ENCODE data around the gene PFKFB1.

DNA sequence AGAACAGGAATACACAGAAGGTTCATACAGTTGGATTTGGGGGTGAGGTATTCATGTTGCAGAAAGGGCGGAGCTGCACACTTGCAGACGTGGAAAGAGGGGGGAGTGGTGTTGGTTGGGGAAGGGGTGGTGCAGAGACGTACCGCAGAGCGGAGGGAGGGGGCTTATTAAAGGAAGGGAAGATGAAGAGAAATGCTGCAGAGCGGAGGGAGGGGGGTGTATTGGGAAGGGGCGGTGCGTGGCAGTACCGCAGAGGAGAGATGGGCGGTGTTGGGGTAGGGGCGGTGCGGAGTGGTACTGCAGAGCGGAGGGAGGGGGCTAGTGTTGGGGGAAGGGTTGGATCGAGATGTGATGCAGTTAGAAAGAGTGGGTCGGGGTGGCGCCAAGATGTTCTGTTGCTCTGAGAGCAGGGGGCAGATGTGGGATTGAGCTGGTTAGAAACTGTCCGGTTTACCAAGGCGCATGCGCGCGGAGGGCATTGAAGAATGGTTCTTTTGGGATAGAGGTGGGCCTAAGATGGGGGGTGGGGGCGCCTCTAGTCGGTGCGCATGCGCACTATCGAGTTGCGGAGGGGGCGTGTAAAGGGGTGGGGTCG lies 72.5 kb downstream of the PFKFB1 start:
- TF ChIP-seq, protein P1, sequence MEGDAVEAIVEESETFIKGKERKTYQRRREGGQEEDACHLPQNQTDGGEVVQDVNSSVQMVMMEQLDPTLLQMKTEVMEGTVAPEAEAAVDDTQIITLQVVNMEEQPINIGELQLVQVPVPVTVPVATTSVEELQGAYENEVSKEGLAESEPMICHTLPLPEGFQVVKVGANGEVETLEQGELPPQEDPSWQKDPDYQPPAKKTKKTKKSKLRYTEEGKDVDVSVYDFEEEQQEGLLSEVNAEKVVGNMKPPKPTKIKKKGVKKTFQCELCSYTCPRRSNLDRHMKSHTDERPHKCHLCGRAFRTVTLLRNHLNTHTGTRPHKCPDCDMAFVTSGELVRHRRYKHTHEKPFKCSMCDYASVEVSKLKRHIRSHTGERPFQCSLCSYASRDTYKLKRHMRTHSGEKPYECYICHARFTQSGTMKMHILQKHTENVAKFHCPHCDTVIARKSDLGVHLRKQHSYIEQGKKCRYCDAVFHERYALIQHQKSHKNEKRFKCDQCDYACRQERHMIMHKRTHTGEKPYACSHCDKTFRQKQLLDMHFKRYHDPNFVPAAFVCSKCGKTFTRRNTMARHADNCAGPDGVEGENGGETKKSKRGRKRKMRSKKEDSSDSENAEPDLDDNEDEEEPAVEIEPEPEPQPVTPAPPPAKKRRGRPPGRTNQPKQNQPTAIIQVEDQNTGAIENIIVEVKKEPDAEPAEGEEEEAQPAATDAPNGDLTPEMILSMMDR (IDR thresholded peaks at IDR 0.05; ENCODE audit: poor library complexity), result no peak
- TF ChIP-seq EZH2 (IDR thresholded peaks at IDR 0.05; ENCODE audit: borderline replicate concordance), result no peak
- no peak for TF ChIP-seq EZH2phosphoT487 (IDR thresholded peaks at IDR 0.05; ENCODE audit: low read depth, severe bottlenecking, unreplicated experiment)

All from hepatocyte (in vitro differentiated cells).